OCI-LY1 (cell line): ENCODE measurements around the gene ALPK3.

Source experiments
- H2AFZ ChIP-seq: fragments of 200-600 bp; sonication (generic), shearing (Covaris generic); 2 replicates; pipeline ENCODE4 v1.6.0; 2014; ENCODE audit warnings: antibody characterized with exemption, mild to moderate bottlenecking, low read length
- H3F3A ChIP-seq: fragments of 200-600 bp; sonication (generic), shearing (Covaris generic); 2 replicates; pipeline ENCODE4 v1.6.0; 2014; ENCODE audit warnings: mild to moderate bottlenecking, antibody characterized with exemption, low read length, moderate library complexity; ENCODE audit not compliant: insufficient read depth
- H3K27ac ChIP-seq: fragments of 200-600 bp; sonication (generic); 2 replicates; pipeline ENCODE4 v1.5.1; 2014; ENCODE audit warnings: low read length, mixed run types, mild to moderate bottlenecking, low read depth; ENCODE audit not compliant: poor library complexity, severe bottlenecking
- H3K27me3 ChIP-seq: fragments of 200-600 bp; sonication (generic); 2 replicates; pipeline ENCODE4 v1.6.0; 2014; ENCODE audit warnings: antibody characterized with exemption, mild to moderate bottlenecking, low read length, moderate library complexity; ENCODE audit not compliant: insufficient read depth
- H3K36me3 ChIP-seq: fragments of 200-600 bp; sonication (generic); 2 replicates; pipeline ENCODE4 v1.6.1; 2014; ENCODE audit warnings: mild to moderate bottlenecking, antibody characterized with exemption, low read length, moderate library complexity, mixed read lengths; ENCODE audit not compliant: insufficient read depth
- H3K4me1 ChIP-seq: fragments of 200-600 bp; sonication (generic); 2 replicates; pipeline ENCODE4 v1.5.1; 2014; ENCODE audit warnings: mild to moderate bottlenecking, low read length, moderate library complexity; ENCODE audit not compliant: insufficient read depth, severe bottlenecking
- H3K4me2 ChIP-seq: fragments of 200-600 bp; sonication (generic), shearing (Covaris generic); 2 replicates; pipeline ENCODE4 v1.6.1; 2014; ENCODE audit warnings: low read length
- H3K4me3 ChIP-seq: fragments of 200-600 bp; sonication (generic); 2 replicates; pipeline ENCODE4 v1.5.1; 2014; ENCODE audit warnings: low read length, low read depth, mild to moderate bottlenecking, mixed read lengths; ENCODE audit not compliant: poor library complexity, severe bottlenecking
- H3K79me2 ChIP-seq: fragments of 200-600 bp; shearing (Covaris generic); 2 replicates; pipeline ENCODE4 v1.6.1; 2016; ENCODE audit warnings: mixed run types, low read length, mixed read lengths; ENCODE audit not compliant: insufficient read depth
- H3K9ac ChIP-seq: fragments of 200-600 bp; sonication (generic), shearing (Covaris generic); 2 replicates; pipeline ENCODE4 v1.6.1; 2014; ENCODE audit warnings: mild to moderate bottlenecking, low read length, mixed read lengths
- H3K9me2 ChIP-seq: fragments of 200-600 bp; sonication (generic), shearing (Covaris generic); 2 replicates; pipeline ENCODE4 v1.6.1; 2014; ENCODE audit warnings: low read depth, mild to moderate bottlenecking, low read length, mixed read lengths
- H3K9me3 ChIP-seq: fragments of 200-600 bp; shearing (Covaris generic); 2 replicates; pipeline ENCODE4 v1.6.1; 2014; ENCODE audit warnings: low read length, mixed read lengths
- H4K20me1 ChIP-seq: fragments of 200-600 bp; sonication (generic), shearing (Covaris generic); 2 replicates; pipeline ENCODE4 v1.6.0; 2016; ENCODE audit warnings: mild to moderate bottlenecking, low read length; ENCODE audit not compliant: insufficient read depth
- CTCF ChIP-seq: fragments of 200-600 bp; sonication (generic), shearing (Covaris generic); IDR thresholded peaks from 2 replicates; pipeline ENCODE4 v1.5.1; 2017; ENCODE audit warnings: mild to moderate bottlenecking, antibody characterized with exemption, low read length, moderate library complexity, mixed read lengths
- EZH2 ChIP-seq: fragments of 200-600 bp; sonication (generic), shearing (Covaris generic); IDR thresholded peaks from 2 replicates; pipeline ENCODE4 v1.8.0; 2017; ENCODE audit warnings: borderline replicate concordance, mixed run types, mild to moderate bottlenecking, antibody characterized with exemption, low read length, moderate library complexity, mixed read lengths

ALPK3 gene

DNA sequence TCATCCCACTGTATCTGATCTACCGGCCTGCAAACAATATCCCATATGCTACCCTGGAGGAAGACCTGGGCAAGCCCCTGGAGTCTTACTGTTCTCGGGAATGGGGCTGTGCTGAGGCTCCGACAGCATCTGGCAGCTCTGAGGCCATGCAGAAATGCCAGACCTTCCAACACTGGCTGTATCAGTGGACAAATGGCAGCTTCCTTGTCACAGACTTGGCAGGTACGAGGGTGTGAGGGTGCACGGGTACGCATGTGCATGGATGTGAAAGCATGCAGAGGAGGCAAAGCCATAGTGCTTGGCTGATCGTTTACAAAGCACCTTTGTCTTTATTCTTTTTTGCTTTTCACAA lies 47.3 kb downstream of the ALPK3 start:
- Histone ChIP-seq H3K27me3 (no peaks in the 10 kb centered on the region; the same call in 1 of the 2 replicates), H3K27ac (no peak overlapping the region), H3K4me1 (no peaks in the 10 kb centered on the region), H3K9me3 (no peaks in the 10 kb centered on the region), H3K9ac (no peak overlapping the region), H3K36me3 (no peaks in the 10 kb centered on the region), H3F3A (no peaks in the 10 kb centered on the region), H2AFZ (no peak overlapping the region), H4K20me1 (no peaks in the 10 kb centered on the region), H3K4me2 (no peak overlapping the region), H3K9me2 (no peaks in the 10 kb centered on the region), H3K4me3 (no peak overlapping the region), H3K79me2 (no peaks in the 10 kb centered on the region)
- TF ChIP-seq CTCF (no peak), EZH2 (no peak)

GRCh38 chr15:84865074-84865569 lies 48.0 kb downstream of the ALPK3 start:
- H3K79me2 ChIP-seq, result no peaks in the 10 kb centered on the region
- no peak overlapping the region for H3K27ac ChIP-seq
- H4K20me1 ChIP-seq, result no peaks in the 10 kb centered on the region
- no peaks in the 10 kb centered on the region for H3K9me3 ChIP-seq
- H3K4me3 ChIP-seq, result no peak overlapping the region
- no peaks in the 10 kb centered on the region for H3F3A ChIP-seq
- H3K9me2 ChIP-seq, result no peaks in the 10 kb centered on the region
- no peak overlapping the region for H3K4me2 ChIP-seq
- H3K27me3 ChIP-seq, result no peaks in the 10 kb centered on the region; the same call in 1 of the 2 replicates
- H2AFZ ChIP-seq, result no peak overlapping the region
- TF ChIP-seq CTCF (no peak), EZH2 (no peak)
- no peak overlapping the region for H3K9ac ChIP-seq
- no peaks in the 10 kb centered on the region for H3K36me3 ChIP-seq
- H3K4me1 ChIP-seq, result no peaks in the 10 kb centered on the region

DNA sequence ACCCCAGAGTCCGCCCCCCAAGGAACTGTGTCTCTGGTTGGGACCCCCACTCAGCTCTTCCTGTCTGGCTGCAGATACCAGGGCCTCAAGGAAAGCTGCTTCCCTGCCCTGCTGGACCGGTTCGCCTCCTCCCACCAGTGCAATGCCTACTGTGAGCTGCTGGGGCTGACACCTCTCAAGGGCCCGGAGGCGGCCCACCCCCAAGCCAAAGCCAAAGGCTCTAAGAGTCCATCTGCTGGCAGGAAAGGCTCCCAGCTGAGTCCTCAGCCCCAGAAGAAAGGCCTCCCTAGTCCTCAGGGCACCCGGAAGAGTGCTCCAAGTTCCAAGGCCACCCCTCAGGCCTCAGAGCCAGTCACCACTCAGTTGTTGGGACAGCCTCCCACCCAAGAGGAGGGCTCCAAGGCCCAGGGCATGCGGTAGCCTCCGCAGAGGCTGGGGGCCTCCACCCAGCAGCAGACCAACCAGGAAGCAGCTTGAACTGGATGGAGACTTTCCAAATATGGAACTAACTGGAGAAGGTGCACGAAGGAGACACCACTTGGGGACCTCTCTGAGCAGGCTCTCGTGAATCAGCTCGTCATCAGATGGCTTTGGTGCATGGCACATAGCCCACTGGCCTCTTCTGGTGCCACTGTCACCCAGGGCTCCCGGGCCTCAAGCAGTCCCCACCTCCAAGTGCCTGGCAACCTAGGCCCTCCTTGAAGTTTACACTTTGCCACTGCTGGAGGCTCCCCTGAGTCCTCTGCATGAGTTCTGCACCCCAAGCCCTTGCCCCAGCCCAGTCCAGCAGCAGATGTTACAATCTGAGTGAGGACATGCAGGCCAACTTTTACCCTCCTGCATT lies 51.1 kb downstream of the ALPK3 start:
- Histone ChIP-seq H3K4me2 (no peak overlapping the region), H2AFZ (no peak overlapping the region), H3F3A (no peaks in the 10 kb centered on the region), H3K4me3 (no peak overlapping the region), H3K9ac (no peak overlapping the region), H3K27me3 (no peaks in the 10 kb centered on the region; the same call in 1 of the 2 replicates), H3K9me3 (no peaks in the 10 kb centered on the region), H3K36me3 (no peaks in the 10 kb centered on the region), H3K9me2 (no peaks in the 10 kb centered on the region), H3K4me1 (no peaks in the 10 kb centered on the region), H4K20me1 (no peaks in the 10 kb centered on the region), H3K27ac (no peak overlapping the region), H3K79me2 (no peaks in the 10 kb centered on the region)
- no peak for TF ChIP-seq CTCF
- TF ChIP-seq EZH2, result no peak
